Endometrium (tissue), 2 donors: Measurements from ENCODE around the gene LURAP1L.

Experiments used
- FAIRE-seq: peaks from 2 replicates; lab custom pipeline; 2012; peaks lifted over from hg19 to GRCh38; lab: Jason Lieb, UNC
- donor health status: control.
- donor health status: control.

Gene LURAP1L

DNA sequence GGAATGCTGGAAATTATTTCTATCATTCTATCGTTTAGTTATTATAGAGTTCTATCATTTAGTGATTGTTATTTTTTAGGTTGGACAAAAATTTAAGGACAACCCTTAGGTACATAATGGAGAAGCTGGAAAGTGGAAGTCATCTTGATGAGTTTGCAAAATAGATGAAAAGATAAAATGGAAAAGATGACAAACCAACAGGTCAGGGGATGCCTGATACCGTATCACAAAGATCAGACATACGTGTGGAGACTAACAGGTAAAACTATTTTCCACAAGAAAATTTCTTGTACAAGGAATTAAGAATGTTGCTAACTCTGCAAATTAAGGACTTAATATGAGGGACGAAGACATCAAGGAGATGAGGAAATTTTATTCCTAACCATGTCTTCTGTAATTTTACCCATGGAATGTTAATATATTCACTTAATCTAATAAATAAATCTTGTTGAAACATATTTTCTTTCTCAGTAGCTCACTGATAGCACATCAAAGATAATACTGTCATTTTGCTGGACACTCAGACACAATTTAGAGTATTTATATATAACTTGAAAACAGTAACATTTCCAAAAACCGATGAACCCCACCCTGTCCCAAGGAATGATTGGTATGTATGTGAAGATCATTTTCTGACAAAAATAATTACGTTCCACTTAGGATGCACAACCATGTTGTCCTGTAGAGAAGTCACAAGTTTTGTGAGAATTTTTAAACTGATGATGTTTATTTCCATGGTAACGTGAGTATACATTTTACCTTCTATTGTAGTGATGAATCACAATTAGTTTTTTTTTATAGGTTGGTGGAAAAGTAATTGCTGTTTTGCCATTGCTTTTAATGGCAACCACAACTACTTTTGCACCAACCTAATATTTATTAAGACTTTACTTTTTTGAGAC, 2.6 kb downstream of the LURAP1L start:
- no peak for FAIRE-seq

DNA sequence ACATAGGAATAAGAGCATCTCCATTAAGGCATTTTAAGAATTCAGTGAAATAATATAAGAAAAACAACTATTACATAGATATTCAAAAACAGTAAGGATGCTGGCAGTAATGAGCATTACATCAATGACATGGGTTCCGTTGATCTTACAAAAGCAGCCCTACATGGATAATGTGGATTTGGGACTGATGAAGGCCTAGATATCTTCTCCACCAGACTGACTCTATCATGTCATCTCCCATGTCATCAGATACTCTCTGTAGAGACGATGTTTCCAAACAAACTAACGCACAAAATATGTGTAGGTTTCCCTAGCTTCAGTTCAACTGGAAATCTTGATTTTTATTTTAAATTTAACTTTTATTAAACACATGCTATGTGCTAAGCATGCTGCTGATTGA, 3.6 kb downstream of the LURAP1L start:
- no peak for FAIRE-seq

DNA sequence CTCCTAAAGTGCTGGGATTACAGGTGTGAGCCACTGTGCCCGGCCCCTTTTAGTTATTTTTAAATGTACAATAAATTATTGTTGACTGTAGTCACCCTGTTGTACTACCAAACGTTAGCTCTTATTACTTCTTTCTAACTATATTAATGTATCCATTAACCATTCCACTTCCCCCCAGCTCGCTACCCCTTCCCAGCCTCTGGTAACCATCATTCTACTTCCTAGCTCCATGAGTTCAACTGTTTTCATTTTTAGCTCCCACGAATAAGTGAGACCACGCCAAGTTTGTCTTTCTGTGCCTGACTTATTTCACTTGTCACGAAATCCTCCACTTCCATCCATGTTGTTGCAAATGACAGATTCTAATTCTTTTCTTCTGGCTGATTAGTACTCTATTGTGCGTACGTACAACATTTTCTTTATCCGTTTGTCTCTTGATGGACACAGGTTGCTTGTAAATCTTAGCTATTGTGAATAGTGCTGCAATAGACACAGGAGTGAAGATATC, 6.5 kb downstream of the LURAP1L start:
- no peak for FAIRE-seq

DNA sequence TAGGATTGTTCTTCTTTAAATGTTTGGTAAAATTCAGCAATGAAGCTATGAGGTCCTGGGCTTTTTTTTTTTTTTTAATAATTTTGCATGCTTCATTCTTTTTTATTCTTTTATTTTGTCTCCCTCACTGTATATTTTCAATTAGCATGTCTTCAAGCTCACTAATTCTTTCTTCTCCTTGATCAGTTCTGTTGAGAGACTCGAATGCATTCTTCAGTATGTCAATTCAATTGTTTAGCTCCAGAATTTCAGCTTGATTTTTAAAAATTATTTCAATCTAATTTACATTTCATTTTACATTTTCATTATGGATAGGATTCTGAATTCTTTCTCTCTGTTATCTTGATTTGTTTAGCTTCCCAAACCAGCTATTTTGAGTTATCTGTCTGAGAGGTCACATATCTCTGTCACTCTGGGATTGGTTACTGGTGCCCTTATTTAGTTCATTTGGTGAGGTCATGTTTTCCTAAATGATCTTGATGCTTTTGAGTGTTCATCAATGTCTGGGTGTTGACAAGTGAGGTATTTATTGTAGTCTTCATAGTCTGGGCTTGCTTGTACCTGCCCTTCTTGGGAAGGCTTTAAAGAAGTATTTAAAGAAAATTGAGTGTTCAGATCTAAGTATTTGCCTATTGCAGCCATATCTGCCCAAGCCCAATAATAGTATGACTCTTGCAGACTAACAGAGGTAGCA, 9.1 kb downstream of the LURAP1L start:
- no peak for FAIRE-seq

DNA sequence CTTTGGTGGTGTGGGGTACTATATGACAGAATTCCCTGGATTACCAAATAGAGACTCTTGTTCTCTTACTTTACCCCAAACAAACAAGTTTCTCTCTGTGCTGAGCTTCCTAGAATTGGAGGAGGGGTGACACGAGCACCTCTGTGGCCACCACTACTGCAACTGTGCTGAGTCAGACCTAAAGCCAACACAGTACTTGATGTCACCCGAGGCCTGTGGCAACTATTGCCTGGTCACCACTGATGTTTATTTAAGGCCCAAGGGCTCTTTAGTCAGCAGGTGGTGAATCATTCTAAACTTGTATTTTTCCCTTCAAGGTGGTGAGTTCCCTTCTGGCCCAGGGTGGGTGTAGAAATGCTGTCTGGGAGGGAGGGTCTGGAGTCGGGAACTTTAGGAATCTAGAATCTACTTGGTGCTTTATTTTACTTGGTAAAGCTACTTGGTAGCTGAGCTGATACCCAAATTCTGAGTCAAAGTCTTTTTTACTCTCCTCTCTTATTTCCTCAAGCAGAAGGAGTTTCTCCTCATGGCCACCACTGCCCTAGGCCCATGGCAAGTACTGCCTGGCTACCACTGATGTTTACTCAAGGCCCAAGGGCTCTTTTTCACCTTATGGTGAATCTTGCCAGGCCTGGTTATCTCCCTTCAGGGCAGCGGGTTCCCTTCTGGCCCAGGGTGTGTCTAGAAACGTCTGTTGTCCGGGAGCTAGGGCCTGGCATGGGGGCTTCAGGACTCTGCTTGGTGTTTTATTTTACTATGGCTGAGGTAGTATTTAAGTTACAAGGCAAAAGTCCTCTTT, 9.8 kb downstream of the LURAP1L start:
- FAIRE-seq: no peak

DNA sequence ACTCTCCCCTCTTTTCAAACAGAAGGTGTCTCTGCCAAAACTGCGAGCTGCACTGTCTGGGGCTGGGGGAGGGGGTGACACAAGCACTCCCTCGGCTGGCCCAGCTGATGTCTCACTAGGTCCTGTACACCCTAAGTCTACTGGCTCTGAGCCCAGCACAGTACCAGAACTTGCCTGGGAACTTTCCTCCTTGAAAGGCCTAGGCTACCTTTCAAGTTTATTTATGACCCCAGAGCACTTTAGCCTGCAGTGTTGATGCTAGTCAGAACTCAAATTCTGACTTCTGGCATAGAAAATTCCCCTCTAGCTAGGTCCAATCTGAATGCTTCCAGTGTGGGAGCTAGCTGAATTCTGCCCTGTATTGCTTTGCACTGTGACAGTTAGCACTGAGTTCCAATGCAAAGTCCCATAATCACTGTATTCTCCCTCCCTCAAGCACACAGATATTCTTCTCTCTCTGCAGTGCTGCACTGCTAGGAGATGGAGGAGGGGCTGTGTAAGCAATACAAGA, 10.5 kb downstream of the LURAP1L start:
- no peak for FAIRE-seq

DNA sequence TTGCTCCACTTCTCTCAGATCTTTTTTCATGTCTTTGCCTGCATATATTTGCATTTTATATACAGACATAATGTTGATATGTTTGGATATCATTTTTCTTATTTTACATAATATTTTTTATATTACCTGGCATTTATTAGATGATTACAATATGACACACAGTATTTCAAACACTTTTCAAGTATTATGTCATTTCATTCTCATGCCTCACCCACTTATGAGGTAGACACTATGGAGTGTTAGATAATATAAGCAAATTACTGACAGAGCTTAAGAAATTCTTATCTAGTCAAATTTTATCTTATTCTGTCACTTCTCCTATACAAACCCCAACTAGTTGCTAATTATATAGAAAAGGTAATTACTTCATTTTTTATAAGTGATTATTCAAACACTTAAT, 11.1 kb downstream of the LURAP1L start:
- FAIRE-seq: no peak

DNA sequence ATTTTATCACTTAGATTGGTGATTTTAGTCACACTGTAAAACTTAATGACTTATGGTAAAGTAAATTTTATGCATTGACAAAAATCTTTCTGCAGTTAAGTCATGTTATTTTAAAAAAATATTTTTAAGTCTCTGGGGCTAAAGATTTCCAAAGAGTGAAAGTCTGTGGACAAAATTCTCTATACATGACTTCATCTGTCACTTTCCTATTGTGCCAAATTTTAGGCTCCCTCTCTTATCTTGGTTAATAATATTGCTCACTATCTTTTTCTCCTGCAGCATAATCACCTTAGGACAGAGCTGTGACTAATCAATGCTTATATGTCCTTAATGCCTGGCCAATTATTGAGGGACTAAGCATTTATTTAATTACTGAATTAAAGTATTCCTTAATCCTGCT, 15.2 kb downstream of the LURAP1L start:
- no peak for FAIRE-seq

DNA sequence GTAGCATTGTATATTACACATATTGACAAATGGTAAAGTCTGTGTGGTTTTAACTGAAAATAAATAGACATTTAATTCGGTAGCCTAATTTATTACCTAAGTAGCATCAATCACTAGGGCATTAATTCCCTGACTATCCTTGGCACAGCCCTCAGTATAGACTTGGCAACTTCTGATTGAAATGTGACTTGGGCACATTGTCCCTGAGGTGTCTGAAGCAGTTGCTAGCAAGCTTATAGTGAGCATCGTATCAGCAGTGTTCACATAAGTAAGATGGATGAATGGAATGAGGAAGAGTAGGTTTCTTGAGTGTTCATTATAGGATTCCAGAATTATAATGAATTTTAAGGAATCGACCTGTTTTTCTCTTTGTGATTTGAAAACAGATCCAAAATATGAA, 16.1 kb downstream of the LURAP1L start:
- FAIRE-seq: no peak

DNA sequence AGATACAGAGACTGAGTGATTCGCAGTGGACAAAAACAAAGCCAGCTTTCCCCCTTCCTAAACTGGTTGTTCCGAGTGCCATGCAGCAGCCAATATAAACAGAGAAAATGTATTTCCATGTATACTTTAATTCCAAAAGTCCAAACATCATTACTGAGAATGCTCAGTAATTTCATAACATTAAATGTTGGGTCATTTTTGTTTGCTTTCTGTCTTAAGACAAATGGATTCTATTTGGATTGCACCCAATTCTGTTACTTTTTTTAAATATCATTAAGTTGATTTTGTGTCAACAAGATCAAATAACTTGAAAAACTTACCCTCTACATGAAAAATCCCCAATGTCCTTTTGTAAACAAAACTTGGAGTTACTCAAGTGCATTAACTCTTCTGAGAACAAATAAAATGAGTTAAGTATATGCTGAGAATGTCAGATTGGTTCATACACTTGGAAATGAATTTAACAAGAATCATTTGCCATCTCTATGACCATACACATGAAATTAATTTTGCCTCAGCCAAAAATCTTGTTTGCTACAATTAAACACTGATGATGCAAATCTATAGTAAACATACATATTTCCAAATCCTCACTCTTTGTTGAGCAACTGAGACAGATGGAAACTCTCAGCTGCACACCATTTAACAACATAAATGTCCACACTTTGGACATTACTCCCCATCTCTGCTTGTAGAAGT, 19.4 kb downstream of the LURAP1L start:
- FAIRE-seq: peak; percentile 77

DNA sequence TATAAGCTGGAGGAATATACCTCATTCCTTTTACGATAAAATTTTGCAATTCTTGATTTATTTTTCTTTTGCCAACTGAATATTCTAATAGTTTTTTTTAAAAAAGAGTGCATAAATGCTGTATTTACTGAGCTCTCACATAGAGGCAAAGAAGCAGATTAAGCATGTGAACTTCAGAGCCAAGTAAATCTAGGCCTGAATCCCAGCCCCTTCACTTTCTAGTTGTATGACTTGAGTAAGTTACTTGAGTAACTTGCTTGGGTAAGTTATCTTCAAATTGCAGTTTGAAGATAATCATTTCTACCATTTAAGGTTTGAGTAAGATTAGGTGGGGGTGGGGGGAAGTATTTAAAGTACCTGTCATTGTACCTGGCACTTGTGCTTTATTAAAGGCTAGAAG, 21.8 kb downstream of the LURAP1L start:
- no peak for FAIRE-seq

DNA sequence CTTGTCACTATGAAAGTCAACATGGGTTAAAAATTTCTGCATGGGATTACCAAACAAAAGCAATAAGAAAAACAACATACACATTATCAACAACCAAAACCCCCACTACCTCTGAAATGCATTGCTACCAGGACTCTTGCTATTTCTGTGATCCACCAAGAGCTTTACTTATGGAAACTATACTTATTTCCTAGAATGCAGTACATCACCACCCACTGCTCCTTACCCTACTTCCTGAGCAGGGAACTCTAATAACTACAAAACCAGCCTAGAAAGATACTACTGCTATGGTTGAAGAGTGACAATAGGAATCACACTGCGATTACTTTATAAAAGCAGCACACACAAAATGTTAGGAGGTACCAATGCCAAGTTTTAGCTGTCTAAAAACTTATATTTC, 22.2 kb downstream of the LURAP1L start:
- no peak for FAIRE-seq

DNA sequence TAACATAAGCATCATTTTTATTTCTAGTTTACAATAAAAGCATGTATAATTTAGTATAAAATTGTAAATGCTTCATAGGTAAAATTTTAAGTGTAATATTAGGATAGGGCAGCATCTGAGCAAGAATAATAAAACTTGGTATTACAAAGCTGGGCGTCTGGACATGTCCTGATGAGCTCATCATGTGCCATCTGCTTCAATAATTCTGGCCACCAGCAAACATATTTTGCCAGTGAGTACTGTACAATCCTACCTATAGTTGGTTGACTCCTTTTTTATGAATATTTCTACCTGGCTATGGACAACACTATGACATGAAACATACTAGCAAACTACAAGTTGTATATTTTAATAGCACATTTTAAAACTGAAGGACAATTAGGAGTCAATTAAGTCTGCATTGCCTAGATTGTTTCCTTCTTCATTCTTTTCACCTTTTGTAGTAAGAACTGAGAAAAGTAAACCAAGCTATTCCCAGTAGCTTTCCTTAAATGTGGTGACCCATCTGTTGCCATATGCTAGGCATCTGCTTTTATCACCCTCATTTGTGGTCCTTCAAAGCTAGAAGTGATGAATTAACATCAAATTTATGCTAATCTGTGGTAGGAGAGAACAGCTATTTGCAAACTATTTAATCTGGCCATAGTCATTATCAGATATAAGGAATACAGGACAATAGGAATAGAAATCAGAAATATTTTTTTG, 23.4 kb downstream of the LURAP1L start:
- no peak for FAIRE-seq

DNA sequence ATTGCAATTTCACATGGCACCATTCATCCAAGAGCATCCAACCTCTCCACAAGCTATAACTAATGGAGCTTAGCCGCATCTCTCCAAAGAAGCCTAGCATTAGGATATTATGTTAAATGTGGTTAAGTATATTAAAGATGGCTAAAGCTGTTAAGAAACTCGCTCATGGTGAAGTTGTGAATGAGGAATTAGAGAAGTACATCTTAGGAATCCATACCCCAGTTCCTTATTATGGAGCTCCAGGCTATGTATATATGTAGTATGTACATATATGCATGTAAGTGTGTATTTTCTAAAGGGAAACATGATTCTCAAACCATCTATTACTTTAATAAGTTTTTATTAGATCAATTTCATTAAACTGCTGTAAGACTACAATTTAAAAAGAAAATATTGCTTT, 26.4 kb downstream of the LURAP1L start:
- FAIRE-seq: no peak

DNA sequence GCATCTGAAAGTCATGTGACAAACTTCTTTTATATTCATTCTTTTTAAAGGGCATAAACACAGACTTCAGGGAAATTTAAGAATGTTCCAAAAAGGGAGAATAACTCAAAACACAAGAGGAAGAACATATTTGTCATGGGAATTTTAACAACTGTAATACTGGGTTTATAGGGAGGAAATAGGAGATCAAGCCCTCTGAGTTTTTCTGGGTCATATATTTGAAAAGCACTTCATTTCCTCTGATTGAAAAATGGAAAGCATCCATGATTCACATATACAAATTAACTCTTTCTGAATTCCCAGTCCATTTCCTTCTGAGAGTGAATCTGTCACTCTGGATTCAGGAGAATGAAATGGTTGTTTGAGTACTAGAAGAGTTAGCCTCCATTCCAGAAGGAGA, 26.8 kb downstream of the LURAP1L start:
- FAIRE-seq: peak; percentile 85

DNA sequence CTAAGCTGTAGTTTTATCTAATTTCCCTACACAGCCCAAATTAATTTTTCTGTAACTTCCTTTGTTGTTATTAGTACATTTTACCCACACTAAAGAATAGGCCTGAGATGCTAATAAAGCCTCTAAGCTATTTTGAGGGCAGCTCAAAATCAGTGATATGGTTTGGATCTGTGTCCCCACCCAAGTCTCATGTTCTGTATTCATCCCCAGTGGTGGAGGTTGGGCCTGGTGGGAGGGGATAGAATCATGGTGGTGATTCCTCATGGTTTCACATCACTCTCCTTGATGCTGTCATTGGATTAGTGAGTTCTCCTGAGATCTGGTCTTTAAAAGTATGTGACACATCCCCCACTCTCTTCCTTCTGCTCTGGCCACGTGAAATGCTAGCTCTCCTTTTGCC, 27.3 kb downstream of the LURAP1L start:
- FAIRE-seq: no peak

DNA sequence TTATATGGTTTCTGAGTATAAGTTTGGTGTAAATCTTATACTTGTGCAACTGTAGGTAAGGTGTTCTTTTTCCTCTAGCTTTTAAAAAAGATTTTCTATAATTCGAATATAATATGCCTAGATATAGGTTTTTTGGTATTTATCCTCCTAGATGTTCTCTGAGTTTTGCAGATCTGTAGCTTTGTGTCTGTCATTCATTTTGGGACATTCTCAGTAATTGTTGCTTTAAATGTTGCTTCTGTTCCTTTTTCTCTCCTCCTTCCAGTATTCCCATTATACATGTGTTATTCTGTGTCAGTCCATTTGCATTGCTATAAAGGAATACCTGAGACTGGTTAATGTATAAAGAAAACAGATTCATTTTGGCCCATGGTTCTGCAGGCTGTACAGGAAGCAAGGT, 33.7 kb downstream of the LURAP1L start:
- FAIRE-seq: no peak

DNA sequence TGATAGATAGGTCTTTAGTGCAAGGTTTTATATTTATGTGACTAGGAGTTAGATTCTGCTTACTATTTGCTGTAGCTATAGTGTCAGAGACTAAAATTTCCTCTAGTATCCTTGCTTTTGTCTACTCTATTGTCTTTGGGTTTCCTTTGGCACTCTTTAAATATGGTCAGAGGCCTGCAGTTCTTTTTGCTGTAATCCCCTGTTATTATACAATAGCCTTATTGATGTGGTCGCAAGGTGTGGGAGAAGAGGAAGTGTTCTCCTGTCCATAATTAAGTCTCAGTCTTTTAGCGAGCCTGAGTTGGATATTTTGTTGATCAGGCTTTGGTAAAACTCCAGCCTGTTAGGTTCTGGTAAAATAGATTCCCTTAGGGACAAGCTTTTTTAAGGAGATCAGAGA, 34.9 kb downstream of the LURAP1L start:
- FAIRE-seq: no peak

DNA sequence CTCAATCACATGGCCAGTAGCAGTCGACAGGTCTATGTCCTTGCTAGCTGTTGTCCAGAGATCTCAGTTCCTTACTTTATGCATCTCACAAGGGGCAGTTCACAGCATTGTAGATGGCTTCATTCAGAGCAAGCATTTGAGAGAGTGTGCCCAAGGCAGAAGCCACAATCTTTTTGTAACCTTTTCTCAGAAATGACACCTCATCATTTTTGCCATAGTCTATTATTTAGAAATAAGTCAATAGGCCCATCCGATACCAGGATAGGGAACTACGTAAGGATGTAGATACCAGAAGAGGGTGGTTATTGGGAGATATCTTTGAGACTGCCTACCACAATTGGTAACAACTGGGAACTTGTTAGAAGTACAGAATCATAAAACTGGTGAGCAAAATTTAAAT, 37.1 kb downstream of the LURAP1L start:
- FAIRE-seq: no peak

DNA sequence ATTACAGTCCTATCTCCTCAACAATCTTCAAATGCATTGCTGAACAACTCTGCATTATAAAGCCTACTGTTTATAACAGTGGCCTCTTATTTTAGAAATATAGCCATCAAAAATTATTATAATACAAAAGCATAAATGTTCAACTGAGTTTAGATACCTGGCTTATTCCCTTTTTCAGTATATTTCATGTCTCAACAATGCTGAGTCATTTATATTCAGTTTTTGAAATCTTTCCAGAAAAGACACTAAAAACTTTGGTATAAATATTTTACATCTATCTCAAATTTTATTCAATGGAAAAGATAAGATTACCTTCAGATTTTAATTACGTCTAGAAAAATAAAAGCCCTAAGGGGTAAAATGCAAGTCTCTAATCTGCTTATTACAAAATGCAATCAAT, 37.9 kb downstream of the LURAP1L start:
- FAIRE-seq: peak; percentile 68

DNA sequence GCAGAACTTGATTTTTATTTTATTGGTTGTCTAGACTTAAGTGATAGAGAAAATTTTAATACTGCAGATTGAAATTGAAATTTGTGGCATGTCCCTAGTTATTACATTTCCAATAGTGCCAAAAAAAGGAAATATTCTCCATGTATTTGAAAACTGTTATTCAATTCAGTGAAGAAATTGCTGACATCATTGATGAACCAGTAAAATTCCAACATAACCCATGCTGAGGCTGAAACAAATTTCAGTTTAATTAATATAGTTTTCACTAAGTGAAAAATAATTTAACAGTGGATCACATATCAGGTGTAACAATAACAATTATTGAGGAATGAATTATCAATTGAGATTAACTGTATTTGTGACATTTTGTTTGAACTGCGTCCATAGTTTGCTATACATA, 38.7 kb downstream of the LURAP1L start:
- FAIRE-seq: no peak
